HEK293 (cell line): Measurements from ENCODE around the gene CELA1.

Experiments
- CTCF ChIP-seq: fragments of 450-650 bp; formaldehyde crosslinking; IDR thresholded peaks from 2 replicates; pipeline ENCODE4 v1.5.1; 2016; ENCODE audit warnings: missing biosample characterization, missing genetic modification characterization
- ZBTB26 ChIP-seq: fragments of 450-650 bp; formaldehyde crosslinking; optimal IDR thresholded peaks from 2 replicates; pipeline ENCODE3; 2016; ENCODE audit warnings: missing biosample characterization, mild to moderate bottlenecking, missing genetic modification characterization

- TF ChIP-seq CTCF (tag by site-specific recombination): no peak
- TF ChIP-seq ZBTB26 (tag by site-specific recombination): no peak
These were observed 23.1 kb upstream of the CELA1 start for GRCh38 chr12:51369581-51369980.
